H1 (cell line): Measurements from ENCODE around the gene TEX2. TPM values are rescaled to one million over a fixed set of nuclear protein-coding genes. Genes with fewer than 3 reads are reported as not detected.

Source experiments
- CTCF ChIA-PET: fragments of 300-600 bp; sonication (Branson Sonifier 250); formaldehyde crosslinking; loops from one replicate; lab custom pipeline; 2021; ENCODE audit not compliant: partially characterized antibody; lab: Charles Lee
- POLR2A ChIA-PET: fragments of 300-600 bp; sonication (Branson Sonifier 250); formaldehyde crosslinking; loops from one replicate; lab custom pipeline; 2021; ENCODE audit warnings: inconsistent platforms; ENCODE audit not compliant: partially characterized antibody; lab: Charles Lee
- DNase-seq, 2 experiments: peaks; one replicate each; pipeline versions ENCODE4 v3.0.0 to v3.0.0-alpha.2; 2010 to 2022; ENCODE audit warnings: low spot score in 2 of 2, low read depth in 1 of 2, mixed read lengths in 1 of 2
- FAIRE-seq: peaks from 2 replicates; lab custom pipeline; 2011; peaks lifted over from hg19 to GRCh38; lab: Jason Lieb, UNC
- H2AFZ ChIP-seq: 2 replicates; pipeline ENCODE4 v1.8.1; 2012; ENCODE audit warnings: low read length, inconsistent platforms
- H2AK5ac ChIP-seq: 2 replicates; pipeline ENCODE4 v1.6.1; 2013; ENCODE audit warnings: low read depth, low read length
- H2BK120ac ChIP-seq: replicated peaks from 2 replicates; pipeline ENCODE3; 2013; ENCODE audit warnings: low read depth, low read length, inconsistent platforms
- H2BK12ac ChIP-seq: 2 replicates; pipeline ENCODE4 v1.6.1; 2013; ENCODE audit warnings: low read depth, low read length
- H2BK15ac ChIP-seq: 2 replicates; pipeline ENCODE4 v1.6.1; 2013; ENCODE audit warnings: low read length
- H2BK20ac ChIP-seq: 2 replicates; pipeline ENCODE4 v1.6.1; 2013; ENCODE audit warnings: low read length
- H2BK5ac ChIP-seq: 2 replicates; pipeline ENCODE4 v1.6.1; 2013; ENCODE audit warnings: low read depth, low read length
- H3K14ac ChIP-seq: 2 replicates; pipeline ENCODE4 v1.6.1; 2013; ENCODE audit warnings: inconsistent platforms; ENCODE audit not compliant: insufficient read length
- H3K18ac ChIP-seq: 2 replicates; pipeline ENCODE4 v1.6.1; 2013; ENCODE audit warnings: low read length; ENCODE audit errors: extremely low read depth
- H3K23ac ChIP-seq: 2 replicates; pipeline ENCODE4 v1.6.1; 2013; ENCODE audit warnings: inconsistent platforms; ENCODE audit not compliant: insufficient read length
- H3K23me2 ChIP-seq: 2 replicates; pipeline ENCODE4 v1.6.1; 2013; ENCODE audit warnings: low read depth, low read length
- H3K27ac ChIP-seq: 2 replicates; pipeline ENCODE4 v1.6.1; 2011; ENCODE audit warnings: low read depth, low read length, inconsistent platforms
- H3K27me3 ChIP-seq, 4 experiments: replicated peaks in 1 of 4; 1 replicate in 1 of 4; 2 replicates in 3 of 4; pipeline versions ENCODE4 v1.6.1 to v1.8.1; 2011 to 2013; ENCODE audit warnings: low read length in 3 of 4, mild to moderate bottlenecking in 3 of 4, inconsistent platforms in 2 of 4, mixed read lengths in 2 of 4, moderate library complexity in 1 of 4; ENCODE audit not compliant: control insufficient read depth in 3 of 4, insufficient read depth in 3 of 4; ENCODE audit errors: extremely low read depth in 1 of 4
- H3K36me3 ChIP-seq, 4 experiments: 2 replicates each; pipeline versions ENCODE4 v1.6.1 to v1.8.1; 2011 to 2013; ENCODE audit warnings: mild to moderate bottlenecking in 4 of 4, low read length in 3 of 4, moderate library complexity in 2 of 4, control low read depth in 1 of 4, inconsistent platforms in 1 of 4; ENCODE audit not compliant: insufficient read depth in 4 of 4, control insufficient read depth in 2 of 4
- H3K4ac ChIP-seq: replicated peaks from 2 replicates; pipeline ENCODE3; 2013; ENCODE audit warnings: low read length, low read depth, mixed read lengths, inconsistent platforms; ENCODE audit not compliant: insufficient read length
- H3K4me1 ChIP-seq, 4 experiments: replicated peaks in 1 of 4; 1 replicate in 1 of 4; 2 replicates in 3 of 4; pipeline versions ENCODE4 v1.6.1 to v1.8.1; 2011 to 2013; ENCODE audit warnings: low read length in 3 of 4, inconsistent platforms in 2 of 4, mixed read lengths in 1 of 4; ENCODE audit not compliant: insufficient read depth in 4 of 4, control insufficient read depth in 3 of 4
- H3K4me2 ChIP-seq, 2 experiments: 2 replicates each; pipeline versions ENCODE4 v1.6.1 to v1.8.1; 2011 to 2013; ENCODE audit warnings: low read depth in 2 of 2, low read length in 2 of 2, control low read depth in 1 of 2, inconsistent platforms in 1 of 2, mild to moderate bottlenecking in 1 of 2; ENCODE audit not compliant: insufficient read depth in 1 of 2
- H3K4me3 ChIP-seq, 4 experiments: fragments of 200-600, 300-600 bp in 1 of 4; sonication (generic), shearing (Covaris generic), sonication (Bioruptor Twin) in 1 of 4; 2 replicates each; pipeline versions ENCODE4 v1.5.1 to v1.8.1; 2011 to 2016; ENCODE audit warnings: low read length in 4 of 4, low read depth in 3 of 4, control low read depth in 2 of 4, inconsistent platforms in 2 of 4, mild to moderate bottlenecking in 2 of 4, mixed read lengths in 1 of 4, moderate library complexity in 1 of 4; ENCODE audit not compliant: insufficient read depth in 2 of 4; ENCODE audit errors: extremely low read depth in 1 of 4
- H3K56ac ChIP-seq: replicated peaks from 2 replicates; pipeline ENCODE3; 2013; ENCODE audit warnings: low read depth, mild to moderate bottlenecking, mixed read lengths, low read length, inconsistent platforms; ENCODE audit not compliant: insufficient read length
- H3K79me1 ChIP-seq: 2 replicates; pipeline ENCODE4 v1.6.1; 2013; ENCODE audit warnings: low read depth, low read length, control low read depth
- H3K79me2 ChIP-seq, 2 experiments: 2 replicates each; pipeline versions ENCODE4 v1.6.1 to v1.8.1; 2012 to 2013; ENCODE audit warnings: low read length in 2 of 2, mild to moderate bottlenecking in 2 of 2, inconsistent platforms in 1 of 2; ENCODE audit not compliant: insufficient read depth in 2 of 2, control insufficient read depth in 1 of 2
- H3K9ac ChIP-seq, 4 experiments: replicated peaks in 1 of 4; 1 replicate in 1 of 4; 2 replicates in 3 of 4; pipeline versions ENCODE4 v1.6.1 to v1.8.1; 2011 to 2013; ENCODE audit warnings: low read depth in 3 of 4, low read length in 3 of 4, control low read depth in 2 of 4, mild to moderate bottlenecking in 2 of 4, moderate library complexity in 2 of 4, inconsistent platforms in 1 of 4; ENCODE audit errors: extremely low read depth in 1 of 4
- H3K9me3 ChIP-seq, 2 experiments: 2 replicates each; pipeline versions ENCODE4 v1.6.1 to v1.8.1; 2012 to 2013; ENCODE audit warnings: mild to moderate bottlenecking in 2 of 2, moderate library complexity in 2 of 2, control low read depth in 1 of 2, inconsistent platforms in 1 of 2, low read depth in 1 of 2, low read length in 1 of 2, mixed read lengths in 1 of 2; ENCODE audit not compliant: insufficient read depth in 2 of 2
- H4K20me1 ChIP-seq, 2 experiments: replicated peaks in 1 of 2; 2 replicates each; pipeline versions ENCODE3 to v1.8.1; 2011 to 2013; ENCODE audit warnings: inconsistent platforms in 2 of 2, low read length in 2 of 2, mild to moderate bottlenecking in 1 of 2; ENCODE audit not compliant: insufficient read depth in 2 of 2, control insufficient read depth in 1 of 2
- H4K5ac ChIP-seq: 2 replicates; pipeline ENCODE4 v1.6.1; 2013; ENCODE audit warnings: low read length, low read depth, mixed read lengths, inconsistent platforms; ENCODE audit not compliant: insufficient read length
- H4K8ac ChIP-seq: 2 replicates; pipeline ENCODE4 v1.8.0; 2013; ENCODE audit warnings: mild to moderate bottlenecking, moderate library complexity, low read length, inconsistent platforms; ENCODE audit not compliant: insufficient read depth; ENCODE audit errors: extremely low read depth
- H4K91ac ChIP-seq: replicated peaks from 2 replicates; pipeline ENCODE3; 2013; ENCODE audit warnings: low read length, mixed read lengths, inconsistent platforms; ENCODE audit not compliant: insufficient read length
- ATF2 ChIP-seq: IDR thresholded peaks from 2 replicates; pipeline ENCODE4 v1.6.1; 2012; ENCODE audit warnings: low read length, inconsistent platforms
- ATF3 ChIP-seq: IDR thresholded peaks from 2 replicates; pipeline ENCODE4 v1.6.1; 2011; ENCODE audit warnings: low read depth, mild to moderate bottlenecking, low read length; ENCODE audit not compliant: insufficient read depth
- CREB1 ChIP-seq: IDR thresholded peaks from 2 replicates; pipeline ENCODE4 v1.6.1; 2012; ENCODE audit warnings: inconsistent platforms
- GTF2F1 ChIP-seq: IDR thresholded peaks from 2 replicates; pipeline ENCODE4 v1.6.1; 2012; ENCODE audit warnings: low read depth, low read length, improper control_type of control experiment, borderline replicate concordance
- JUND ChIP-seq: IDR thresholded peaks from 2 replicates; pipeline ENCODE4 v1.6.1; 2011; ENCODE audit warnings: mild to moderate bottlenecking, improper control_type of control experiment, low read length
- KDM4A ChIP-seq: IDR thresholded peaks from one replicate; pipeline ENCODE4 v1.7.1; 2012; ENCODE audit warnings: low read depth, mild to moderate bottlenecking, moderate library complexity, low read length, inconsistent platforms; ENCODE audit not compliant: severe bottlenecking
- SAP30 ChIP-seq: fragments of 300-600 bp; sonication (generic); IDR thresholded peaks from 2 replicates; pipeline ENCODE4 v1.7.1; 2012; ENCODE audit warnings: low read length, moderate library complexity, mild to moderate bottlenecking, inconsistent platforms; ENCODE audit not compliant: insufficient read depth, insufficient replicate concordance
- SIN3A ChIP-seq, 2 experiments: IDR thresholded peaks in 1 of 2; conservative IDR thresholded peaks in 1 of 2; 2 replicates each; pipeline ENCODE4 v1.6.1; 2011 to 2012; ENCODE audit warnings: low read length in 2 of 2, improper control_type of control experiment in 1 of 2, low read depth in 1 of 2, mild to moderate bottlenecking in 1 of 2
- SP4 ChIP-seq: IDR thresholded peaks from 2 replicates; pipeline ENCODE4 v1.6.1; 2012; ENCODE audit warnings: low read length, inconsistent platforms
- ZNF274 ChIP-seq: IDR thresholded peaks from 2 replicates; pipeline ENCODE4 v1.7.0; 2012; ENCODE audit warnings: low read length, borderline replicate concordance; ENCODE audit errors: extremely low read depth
- WGBS, 2 experiments: shearing (Covaris generic) in 1 of 2; methylation state at CpG; one replicate each; pipeline versions ENCODE4 v1.1.6 to v1.1.7; 2013 to 2015; ENCODE audit warnings: low lambda C conversion rate in 2 of 2, mixed read lengths in 2 of 2, inconsistent platforms in 1 of 2, low coverage in 1 of 2, missing lambda C conversion rate in 1 of 2; ENCODE audit not compliant: insufficient replicate concordance in 2 of 2, insufficient coverage in 1 of 2, insufficient read length in 1 of 2; ENCODE audit errors: extremely low coverage in 1 of 2, missing lambda C conversion rate in 1 of 2; 5-methylcytosine and 5-hydroxymethylcytosine counted together
- polyA plus RNA-seq, 7 experiments: library from polyadenylated mRNA; depleted of rRNA in 3 of 7; stranded (reverse) in 5 of 7; unstranded in 2 of 7; fragments of >200 nt in 5 of 7; fragments of 200-250 nt in 2 of 7; gene quantifications; 1 replicate in 5 of 7; 2 replicates in 1 of 7; 4 replicates in 1 of 7; pipeline versions ENCODE4 v1.2.1 to v1.2.3, GENCODE V29; 2011 to 2013; ENCODE audit warnings: missing spikeins in 2 of 7, mixed read lengths in 2 of 7
- total RNA-seq: library from RNA; stranded (reverse); fragmentation: NEBNext Ultra II Directional; extraction: Animal tissue kit (Norgen Biotek cat#: 25700); gene quantifications from 2 replicates; pipeline ENCODE4 v1.2.1, GENCODE V29; 2021

Gene TEX2
- total and polyA plus RNA-seq, 2 of the 8 experiments (the other 6 are each of a cell fraction or from before 2014, with no cell fraction given), result 6.1 to 15.6 TPM

DNA sequence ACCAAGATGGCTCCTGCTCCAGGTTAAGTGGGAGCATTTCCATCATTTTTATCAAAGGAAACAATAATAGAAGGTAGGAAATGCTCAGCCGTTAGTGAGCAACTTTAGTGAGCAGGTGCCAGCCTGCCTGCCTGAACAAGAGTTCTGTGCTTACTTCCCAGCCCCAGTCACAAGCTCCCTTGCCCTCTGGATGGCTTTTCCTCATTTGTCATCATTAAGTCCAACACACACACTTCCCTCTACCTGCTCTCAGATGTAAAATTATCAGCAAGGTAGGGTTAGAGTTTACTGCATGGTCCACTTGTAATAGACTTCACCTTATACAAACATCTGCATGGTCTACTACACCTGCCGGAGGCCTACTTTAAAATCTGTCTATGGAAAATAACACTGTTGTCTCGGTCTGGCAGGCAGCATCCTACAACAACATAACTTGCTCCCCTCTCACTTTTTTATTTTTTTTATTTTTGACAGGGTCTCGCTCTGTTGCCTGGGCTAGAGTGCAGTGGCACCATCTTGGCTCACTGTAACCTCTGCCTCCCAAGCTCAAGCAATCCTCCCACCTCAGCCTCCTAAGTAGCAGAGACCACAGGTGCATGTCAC is 12.7 kb downstream of the TEX2 start:
- no peak overlapping the region for H2AK5ac ChIP-seq
- no peak overlapping the region for H3K4me3 ChIP-seq
- H3K23me2 ChIP-seq, result no peaks in the 10 kb centered on the region
- H2BK120ac ChIP-seq, result no peak overlapping the region
- no peak overlapping the region for H2AFZ ChIP-seq
- no peak overlapping the region for H3K4ac ChIP-seq
- H3K56ac ChIP-seq, result no peak overlapping the region
- no peak overlapping the region for H2BK20ac ChIP-seq
- H3K14ac ChIP-seq, result no peak overlapping the region
- no peak overlapping the region for H3K4me2 ChIP-seq
- ChIA-PET POLR2A (interaction anchor here (1.0 to 2.0 kb wide), 5 partner anchors 9 to 101 kb away, joined by 3 to 5 read pairs (median 3); no protein-coding TSS in a partner anchor), CTCF (interaction anchor here (0.6 to 4.7 kb wide), 6 partner anchors 10 to 1351 kb away, joined by 3 to 29 read pairs (median 9); no protein-coding TSS in a partner anchor)
- H3K27me3 ChIP-seq, result no peaks in the 10 kb centered on the region
- H3K4me1 ChIP-seq, result peaks cover 0 to 3% (median 1%) of the 10 kb centered on the region in 4 experiments; a peak in 1 of 7 replicates
- no peak overlapping the region for H2BK12ac ChIP-seq
- no peaks in the 10 kb centered on the region for H3K9me3 ChIP-seq
- H4K20me1 ChIP-seq, result peaks cover 0 to 2% of the 10 kb centered on the region in 2 experiments
- no peaks in the 10 kb centered on the region for H3K36me3 ChIP-seq
- 93% methylated on average over 4 of the region's 4 CpGs; no CpG with 5 or more reads in 1 of the 2 experiments for WGBS, 2 experiments
- no peak for FAIRE-seq
- H3K18ac ChIP-seq, result no peak overlapping the region
- DNase-seq, result no peak
- no peak overlapping the region; the same call in 1 of the 2 replicates for H2BK5ac ChIP-seq
- H3K9ac ChIP-seq, result no peak overlapping the region
- no peak overlapping the region for H4K8ac ChIP-seq
- H2BK15ac ChIP-seq, result no peak overlapping the region
- H3K79me1 ChIP-seq, result no peaks in the 10 kb centered on the region; the same call in 1 of the 2 replicates
- H3K79me2 ChIP-seq, result 0 out of 4 replicates have a peak, but pooled peaks cover 2 to 3% of the 10 kb centered on the region in 2 experiments
- no peak overlapping the region for H4K91ac ChIP-seq
- H3K27ac ChIP-seq, result no peak overlapping the region
- no peak overlapping the region for H4K5ac ChIP-seq
- no peak overlapping the region for H3K23ac ChIP-seq
- TF ChIP-seq CREB1 (no peak), KDM4A (no peak), ATF3 (no peak), SP4 (no peak), ZNF274 (no peak), SIN3A (conservative IDR thresholded peaks at IDR 0.05 in 1 of 2, IDR thresholded peaks at IDR 0.05 in 1 of 2; ENCODE audit: low read depth in 1 of 2, low read length in 2 of 2) (no peak), ATF2 (no peak), GTF2F1 (no peak), SAP30 (no peak), JUND (no peak)
